ENCODE results near the gene CCM2L.

Gene CCM2L

GRCh38 chr20:31969991-31970390 is 40.2 kb upstream of the CCM2L start:
- Histone ChIP-seq H3K9me3 (ENCODE audit: insufficient read depth, low read length) (no peaks in the 10 kb centered on the region), H3K27me3 (ENCODE audit: low read length) (no peaks in the 10 kb centered on the region), H3K4me2 (ENCODE audit: low read depth, low read length, poor library complexity, severe bottlenecking) (no peak overlapping the region), H3K27ac (ENCODE audit: low read depth, low read length) (no peak overlapping the region), H3K9me2 (replicated peaks; ENCODE audit: insufficient read depth, low read length) (no peaks in the 10 kb centered on the region), H3K36me3 (ENCODE audit: low read length) (no peaks in the 10 kb centered on the region), H3F3A (ENCODE audit: insufficient read depth) (no peaks in the 10 kb centered on the region), H3K9ac (ENCODE audit: low read length) (no peak overlapping the region), H2AFZ (ENCODE audit: low read depth, low read length, severe bottlenecking) (no peak overlapping the region), H3K4me3 (ENCODE audit: insufficient read depth, low read length, poor library complexity, severe bottlenecking) (no peak overlapping the region), H3K79me2 (ENCODE audit: insufficient read depth, low read length) (no peaks in the 10 kb centered on the region), H4K20me1 (ENCODE audit: low read depth, low read length) (no peaks in the 10 kb centered on the region)
- no peak for TF ChIP-seq EZH2phosphoT487 (conservative IDR thresholded peaks at IDR 0.05; ENCODE audit: low read length)

- no peak overlapping the region for H3K27ac ChIP-seq (ENCODE audit: low read depth, low read length)
- no peak overlapping the region for H2AFZ ChIP-seq (ENCODE audit: low read depth, low read length, severe bottlenecking)
- H4K20me1 ChIP-seq (ENCODE audit: low read depth, low read length), result no peaks in the 10 kb centered on the region; the same call in 1 of the 2 replicates
- H3K36me3 ChIP-seq (ENCODE audit: low read length), result no peaks in the 10 kb centered on the region
- H3K4me3 ChIP-seq (ENCODE audit: insufficient read depth, low read length, poor library complexity, severe bottlenecking), result no peak overlapping the region
- H3K79me2 ChIP-seq (ENCODE audit: insufficient read depth, low read length), result no peaks in the 10 kb centered on the region
- no peak for TF ChIP-seq CTCF (IDR thresholded peaks at IDR 0.05; ENCODE audit: insufficient read depth, low read length, poor library complexity, severe bottlenecking)
- no peak for TF ChIP-seq EZH2phosphoT487 (conservative IDR thresholded peaks at IDR 0.05; ENCODE audit: low read length)
- no peaks in the 10 kb centered on the region for H3K9me2 ChIP-seq (replicated peaks; ENCODE audit: insufficient read depth, low read length)
- H3K9me3 ChIP-seq (ENCODE audit: insufficient read depth, low read length), result no peaks in the 10 kb centered on the region
- no peaks in the 10 kb centered on the region for H3F3A ChIP-seq (ENCODE audit: insufficient read depth)
- H3K27me3 ChIP-seq (ENCODE audit: low read length), result no peaks in the 10 kb centered on the region
- H3K4me2 ChIP-seq (ENCODE audit: low read depth, low read length, poor library complexity, severe bottlenecking), result no peak overlapping the region
- H3K9ac ChIP-seq (ENCODE audit: low read length), result no peak overlapping the region
These were observed 37.7 kb upstream of the CCM2L start for GRCh38 chr20:31972471-31973021.

GRCh38 chr20:31974296-31974695 is 35.9 kb upstream of the CCM2L start:
- Histone ChIP-seq H3K9me3 (ENCODE audit: insufficient read depth, low read length) (no peaks in the 10 kb centered on the region), H3K27me3 (ENCODE audit: low read length) (no peaks in the 10 kb centered on the region), H3K36me3 (ENCODE audit: low read length) (no peaks in the 10 kb centered on the region), H3F3A (ENCODE audit: insufficient read depth) (no peaks in the 10 kb centered on the region), H3K4me2 (ENCODE audit: low read depth, low read length, poor library complexity, severe bottlenecking) (no peak overlapping the region), H3K79me2 (ENCODE audit: insufficient read depth, low read length) (no peaks in the 10 kb centered on the region), H3K4me3 (ENCODE audit: insufficient read depth, low read length, poor library complexity, severe bottlenecking) (no peak overlapping the region), H4K20me1 (ENCODE audit: low read depth, low read length) (no peaks in the 10 kb centered on the region; the same call in 1 of the 2 replicates), H3K9ac (ENCODE audit: low read length) (no peak overlapping the region), H3K9me2 (replicated peaks; ENCODE audit: insufficient read depth, low read length) (no peaks in the 10 kb centered on the region), H3K27ac (ENCODE audit: low read depth, low read length) (no peak overlapping the region), H2AFZ (ENCODE audit: low read depth, low read length, severe bottlenecking) (no peak overlapping the region)
- TF ChIP-seq EZH2phosphoT487 (conservative IDR thresholded peaks at IDR 0.05; ENCODE audit: low read length), result no peak
- no peak for TF ChIP-seq CTCF (IDR thresholded peaks at IDR 0.05; ENCODE audit: insufficient read depth, low read length, poor library complexity, severe bottlenecking)

- Histone ChIP-seq H3K9me2 (replicated peaks; ENCODE audit: insufficient read depth, low read length) (no peaks in the 10 kb centered on the region), H3F3A (ENCODE audit: insufficient read depth) (no peaks in the 10 kb centered on the region), H3K4me3 (ENCODE audit: insufficient read depth, low read length, poor library complexity, severe bottlenecking) (no peak overlapping the region), H2AFZ (ENCODE audit: low read depth, low read length, severe bottlenecking) (no peak overlapping the region), H3K27me3 (ENCODE audit: low read length) (no peaks in the 10 kb centered on the region), H3K36me3 (ENCODE audit: low read length) (no peaks in the 10 kb centered on the region), H3K9me3 (ENCODE audit: insufficient read depth, low read length) (no peaks in the 10 kb centered on the region), H3K9ac (ENCODE audit: low read length) (no peak overlapping the region), H3K4me2 (ENCODE audit: low read depth, low read length, poor library complexity, severe bottlenecking) (no peak overlapping the region), H3K79me2 (ENCODE audit: insufficient read depth, low read length) (no peaks in the 10 kb centered on the region), H3K27ac (ENCODE audit: low read depth, low read length) (no peak overlapping the region), H4K20me1 (ENCODE audit: low read depth, low read length) (no peaks in the 10 kb centered on the region; the same call in 1 of the 2 replicates)
- TF ChIP-seq CTCF (IDR thresholded peaks at IDR 0.05; ENCODE audit: insufficient read depth, low read length, poor library complexity, severe bottlenecking), result no peak
- TF ChIP-seq EZH2phosphoT487 (conservative IDR thresholded peaks at IDR 0.05; ENCODE audit: low read length), result no peak
These were observed 35.2 kb upstream of the CCM2L start for GRCh38 chr20:31974951-31975487.
